Stomach (tissue), 9 donors: ENCODE data around the gene TNS2. TPM values are rescaled to one million over a fixed set of nuclear protein-coding genes. Genes with fewer than 3 reads are reported as not detected.

Source experiments
- DNase-seq, 2 donors: peaks; one replicate each; pipeline versions ENCODE4 v3.0.0 to v3.0.0-alpha.2; 2013 to 2019
- H3K27ac ChIP-seq, 5 donors: fragments of 200-600 bp in 4 of 5; sonication (generic) in 4 of 5; one replicate each; pipeline ENCODE4 v1.5.1; 2013 to 2019; ENCODE audit warnings: mild to moderate bottlenecking in 1 of 5, moderate library complexity in 1 of 5
- H3K27me3 ChIP-seq, 3 donors: fragments of 200-600 bp; sonication (generic); one replicate each; pipeline ENCODE4 v1.5.1; 2017 to 2019; ENCODE audit warnings: mixed run types in 1 of 3
- H3K36me3 ChIP-seq, 4 donors: fragments of 200-600 bp; sonication (generic); 1 replicate in 3 of 4; 2 replicates in 1 of 4; pipeline ENCODE4 v1.5.1; 2016 to 2019
- H3K4me1 ChIP-seq, 4 donors: fragments of 200-600 bp; sonication (generic); one replicate each; pipeline ENCODE4 v1.5.1; 2016 to 2019
- H3K4me3 ChIP-seq, 4 donors: fragments of 200-600 bp; sonication (generic) in 3 of 4; one replicate each; pipeline ENCODE4 v1.5.1; 2016 to 2019; ENCODE audit warnings: mild to moderate bottlenecking in 1 of 4
- H3K9me3 ChIP-seq, 4 donors: fragments of 200-600 bp; sonication (generic); one replicate each; pipeline ENCODE4 v1.5.1; 2016 to 2019
- EP300 ChIP-seq: sonication (generic); formaldehyde crosslinking; IDR thresholded peaks from one replicate; pipeline ENCODE4 v1.6.1; 2017; ENCODE audit warnings: antibody characterized with exemption
- POLR2A ChIP-seq, 4 donors: fragments of 450-650 bp; IDR thresholded peaks; one replicate each; pipeline ENCODE4 v1.6.1; 2016; ENCODE audit warnings: antibody characterized with exemption in 4 of 4, control low read depth in 2 of 4, mild to moderate bottlenecking in 1 of 4, moderate library complexity in 1 of 4
- POLR2AphosphoS5 ChIP-seq, 3 donors: sonication (generic); formaldehyde crosslinking; IDR thresholded peaks; one replicate each; pipeline ENCODE4 v1.6.1; 2016; ENCODE audit warnings: antibody characterized with exemption in 3 of 3
- WGBS, 5 donors: extraction: QIAGEN DNeasy Blood & Tissue Kit in 3 of 5; methylation state at CpG; one replicate each; pipeline versions ENCODE4 v1.1.5 to v1.1.7; 2013 to 2018; 5-methylcytosine and 5-hydroxymethylcytosine counted together
- intact Hi-C: fragments of 100-400 bp; cut with DNase I; formaldehyde crosslinking; loops from one replicate; pipeline ENCODE4 v1.15.1; 2023; ENCODE audit warnings: low total_unique reads
- polyA plus RNA-seq, 3 donors: library from polyadenylated mRNA; stranded (reverse); fragments of 200-250 nt; gene quantifications; one replicate each; pipeline ENCODE4 v1.2.3, GENCODE V29; 2013
- total RNA-seq, 5 donors: library from RNA; depleted of rRNA; stranded (reverse); fragments of >200 nt; gene quantifications; one replicate each; pipeline versions ENCODE4 v1.1.0 to v1.2.3, GENCODE V29; 2014 to 2016
- TF ChIP-seq, protein P1 (sequence below), 7 experiments: fragments of 450-650 bp in 4 of 7; fragments of 200-600 bp in 3 of 7; sonication (generic) in 3 of 7; IDR thresholded peaks; one replicate each; pipeline ENCODE4 v1.5.1; 2016 to 2019; ENCODE audit warnings: antibody characterized with exemption in 7 of 7, control low read depth in 2 of 7, mild to moderate bottlenecking in 1 of 7
- donor health status: healthy with polysubstance abuse.
- donor health status: Bipolar disorder and iron deficiency.
- donor health status: healthy.

The TNS2 gene
- total and polyA plus RNA-seq, 8 donors, result 38.5 to 164 (median 73.7) TPM

DNA sequence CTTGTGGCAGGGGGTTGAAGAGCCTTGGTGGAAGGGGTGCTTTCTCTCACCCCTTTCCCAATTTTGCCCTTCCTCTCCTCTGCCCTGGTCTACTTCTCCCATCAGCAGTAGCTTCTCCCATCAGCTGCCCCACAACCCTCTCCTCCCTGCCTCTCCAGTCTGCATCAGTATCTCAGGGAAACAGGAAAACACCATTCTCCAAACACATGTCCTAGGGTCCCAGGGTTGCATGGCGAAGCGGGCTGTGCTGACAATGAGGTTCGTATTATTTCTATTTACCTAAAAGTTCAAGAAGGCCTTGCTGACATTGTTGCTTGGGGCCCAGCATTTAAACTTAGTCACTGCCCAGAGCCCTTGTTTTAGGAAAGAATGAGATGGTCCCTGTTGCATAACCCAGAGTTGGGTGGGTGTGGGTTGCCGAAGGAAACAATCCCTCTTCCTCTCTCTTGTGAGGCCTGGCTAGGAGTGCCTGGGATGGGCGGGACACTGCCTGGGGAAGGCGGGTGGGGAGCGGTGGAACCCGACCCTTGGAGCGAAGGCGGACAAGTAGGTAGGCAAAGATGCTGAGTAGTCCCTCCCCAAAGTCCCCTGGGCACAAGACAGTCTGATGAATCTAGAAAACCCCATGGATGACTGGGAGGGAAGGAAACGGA is 46.4 kb downstream of the TNS2 start:
- 44 to 62% (median 49%) methylated on average over 10 to 11 of the region's 11 CpGs for WGBS, 5 donors
- intact Hi-C loops, result no loop called here
- Histone ChIP-seq H3K4me1 (peaks cover 26 to 46% (median 35%) of the 10 kb centered on the region in 4 donors), H3K27ac (peak overlapping the region; percentile 73 to 91 (median 82)), H3K9me3 (no peaks in the 10 kb centered on the region), H3K36me3 (peaks cover 0 to 7% (median 4%) of the 10 kb centered on the region in 4 donors), H3K27me3 (peaks cover 0 to 22% (median 0%) of the 10 kb centered on the region in 3 donors), H3K4me3 (peak overlapping the region in 3 of 4 donors; percentile 51 to 66 (median 65))
- peak; percentile 28 to 82 for DNase-seq
- TF ChIP-seq POLR2AphosphoS5 (IDR thresholded peaks at IDR 0.05), result peak; percentile 2 to 47 (median 25)
- TF ChIP-seq EP300, result no peak
- TF ChIP-seq, protein P1, sequence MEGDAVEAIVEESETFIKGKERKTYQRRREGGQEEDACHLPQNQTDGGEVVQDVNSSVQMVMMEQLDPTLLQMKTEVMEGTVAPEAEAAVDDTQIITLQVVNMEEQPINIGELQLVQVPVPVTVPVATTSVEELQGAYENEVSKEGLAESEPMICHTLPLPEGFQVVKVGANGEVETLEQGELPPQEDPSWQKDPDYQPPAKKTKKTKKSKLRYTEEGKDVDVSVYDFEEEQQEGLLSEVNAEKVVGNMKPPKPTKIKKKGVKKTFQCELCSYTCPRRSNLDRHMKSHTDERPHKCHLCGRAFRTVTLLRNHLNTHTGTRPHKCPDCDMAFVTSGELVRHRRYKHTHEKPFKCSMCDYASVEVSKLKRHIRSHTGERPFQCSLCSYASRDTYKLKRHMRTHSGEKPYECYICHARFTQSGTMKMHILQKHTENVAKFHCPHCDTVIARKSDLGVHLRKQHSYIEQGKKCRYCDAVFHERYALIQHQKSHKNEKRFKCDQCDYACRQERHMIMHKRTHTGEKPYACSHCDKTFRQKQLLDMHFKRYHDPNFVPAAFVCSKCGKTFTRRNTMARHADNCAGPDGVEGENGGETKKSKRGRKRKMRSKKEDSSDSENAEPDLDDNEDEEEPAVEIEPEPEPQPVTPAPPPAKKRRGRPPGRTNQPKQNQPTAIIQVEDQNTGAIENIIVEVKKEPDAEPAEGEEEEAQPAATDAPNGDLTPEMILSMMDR (IDR thresholded peaks at IDR 0.05), result no peak

DNA sequence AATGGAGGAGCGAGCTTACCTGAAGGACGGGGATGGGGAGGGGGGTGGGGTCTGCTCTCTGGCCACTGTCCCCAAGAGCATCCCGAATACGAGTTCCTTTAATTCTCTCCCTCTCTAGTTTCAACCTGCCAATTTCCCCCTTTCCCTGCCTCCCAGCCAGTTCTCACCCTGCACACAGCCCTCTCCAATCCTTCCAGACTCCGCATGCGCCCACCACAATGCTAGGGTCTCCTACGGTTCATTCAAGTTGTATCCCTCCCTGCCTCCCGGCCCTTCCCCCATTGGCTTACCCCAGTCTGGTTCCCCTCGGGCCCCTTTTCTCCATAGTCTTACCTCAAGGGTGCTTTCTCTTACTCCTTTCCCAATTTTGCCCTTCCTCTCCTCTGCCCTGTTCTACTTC is 46.9 kb downstream of the TNS2 start:
- DNase-seq, result peak in 1 of 2 donors; percentile 21
- peaks cover 0 to 22% (median 0%) of the 10 kb centered on the region in 3 donors for H3K27me3 ChIP-seq
- peak overlapping the region; percentile 73 to 91 (median 82) for H3K27ac ChIP-seq
- no peak for TF ChIP-seq POLR2A (IDR thresholded peaks at IDR 0.05)
- no peak for TF ChIP-seq EP300
- TF ChIP-seq POLR2AphosphoS5 (IDR thresholded peaks at IDR 0.05), result no peak
- TF ChIP-seq, protein P1 (IDR thresholded peaks at IDR 0.05), result no peak
- 41 to 50% (median 42%) methylated on average over 9 of the region's 9 CpGs for WGBS, 5 donors
- peaks cover 0 to 9% (median 6%) of the 10 kb centered on the region in 4 donors for H3K36me3 ChIP-seq
- peaks cover 26 to 46% (median 35%) of the 10 kb centered on the region in 4 donors for H3K4me1 ChIP-seq
- no peaks in the 10 kb centered on the region for H3K9me3 ChIP-seq
- peak overlapping the region; percentile 51 to 66 (median 60) for H3K4me3 ChIP-seq
- intact Hi-C loops, result no loop called here

DNA sequence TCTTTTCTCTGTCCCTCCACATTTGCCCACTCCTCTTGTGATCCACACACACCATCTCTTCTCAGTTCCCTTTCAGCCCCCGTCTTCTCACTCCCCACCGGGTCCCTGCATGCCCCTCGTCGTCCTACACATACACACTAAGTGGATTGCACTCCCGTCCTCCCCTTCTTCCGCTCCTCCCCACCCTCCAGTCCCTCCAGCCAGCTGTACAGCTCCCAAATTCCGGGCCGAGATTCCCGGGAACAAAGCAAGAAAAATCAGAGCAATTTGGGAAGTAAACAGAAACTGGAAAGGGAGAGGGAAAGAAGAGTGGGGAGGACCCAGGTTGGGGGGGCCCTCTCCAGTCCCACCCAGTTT is 47.3 kb downstream of the TNS2 start:
- intact Hi-C loops, result no loop called here
- Histone ChIP-seq H3K36me3 (peaks cover 0 to 9% (median 8%) of the 10 kb centered on the region in 4 donors), H3K9me3 (no peaks in the 10 kb centered on the region), H3K4me3 (peak overlapping the region; percentile 51 to 66 (median 60)), H3K27me3 (peaks cover 0 to 22% (median 0%) of the 10 kb centered on the region in 3 donors), H3K27ac (peak overlapping the region; percentile 73 to 91 (median 82)), H3K4me1 (peaks cover 26 to 50% (median 35%) of the 10 kb centered on the region in 4 donors)
- DNase-seq, result peak in 1 of 2 donors; percentile 77
- TF ChIP-seq EP300 (no peak), POLR2A (IDR thresholded peaks at IDR 0.05) (no peak), POLR2AphosphoS5 (IDR thresholded peaks at IDR 0.05) (no peak)
- TF ChIP-seq, protein P1 (IDR thresholded peaks at IDR 0.05), result no peak
- 4 to 8% (median 6%) methylated on average over 9 of the region's 9 CpGs for WGBS, 5 donors

DNA sequence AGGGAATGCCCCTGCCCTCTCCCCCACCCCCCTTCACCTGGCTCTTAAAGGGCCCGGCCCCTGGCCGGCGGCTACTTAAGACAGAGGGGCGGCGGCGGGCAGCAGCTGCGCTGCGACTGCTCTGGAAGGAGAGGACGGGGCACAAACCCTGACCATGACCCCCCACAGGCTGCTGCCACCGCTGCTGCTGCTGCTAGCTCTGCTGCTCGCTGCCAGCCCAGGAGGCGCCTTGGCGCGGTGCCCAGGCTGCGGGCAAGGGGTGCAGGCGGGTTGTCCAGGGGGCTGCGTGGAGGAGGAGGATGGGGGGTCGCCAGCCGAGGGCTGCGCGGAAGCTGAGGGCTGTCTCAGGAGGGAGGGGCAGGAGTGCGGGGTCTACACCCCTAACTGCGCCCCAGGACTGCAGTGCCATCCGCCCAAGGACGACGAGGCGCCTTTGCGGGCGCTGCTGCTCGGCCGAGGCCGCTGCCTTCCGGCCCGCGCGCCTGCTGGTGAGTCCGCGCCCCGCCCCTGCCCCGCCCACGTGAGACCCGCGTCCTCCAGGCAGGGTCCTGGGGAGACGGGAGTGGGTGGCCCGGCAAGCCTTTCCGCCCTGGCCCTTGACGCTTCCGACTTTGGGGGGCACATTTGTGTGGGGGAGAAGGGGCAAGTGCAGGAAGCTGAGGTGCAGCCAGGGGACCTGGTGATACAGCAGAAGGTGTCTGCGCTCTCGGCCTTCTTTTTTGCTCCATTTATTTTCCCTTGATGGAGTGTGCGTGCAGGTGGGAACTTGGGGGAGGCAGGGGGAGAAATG is 47.9 kb downstream of the TNS2 start, which contains the start of gene IGFBP6:
Gene IGFBP6 (plus strand): TSS at position 104 of the 790 bp plus-strand sequence. CDS start 51 bp downstream, at position 155.
- Histone ChIP-seq H3K27me3 (peaks cover 0 to 22% (median 0%) of the 10 kb centered on the region in 3 donors), H3K4me3 (peak within 1 kb of the TSS; percentile 51 to 66 (median 60)), H3K36me3 (peaks cover 0 to 9% (median 8%) of the 10 kb centered on the region in 4 donors), H3K4me1 (peaks cover 26 to 56% (median 37%) of the 10 kb centered on the region in 4 donors), H3K9me3 (no peaks in the 10 kb centered on the region), H3K27ac (peak within 1 kb of the TSS; percentile 73 to 91 (median 82))
- intact Hi-C loops, result no loop called here
- no peak for TF ChIP-seq POLR2A (IDR thresholded peaks at IDR 0.05)
- peak in 1 of 3 donors; percentile 11 for TF ChIP-seq POLR2AphosphoS5 (IDR thresholded peaks at IDR 0.05)
- TF ChIP-seq EP300, result no peak
- TF ChIP-seq, protein P1 (IDR thresholded peaks at IDR 0.05), result peak in 4 of 7 experiments; percentile 6 to 20 (median 16)
- peak; percentile 55 to 87 for DNase-seq
- WGBS, 5 donors, result 1 to 2% (median 2%) methylated on average over 21 to 51 of the region's 51 CpGs
